Upper lobe of left lung (tissue), 6 donors: Measurements from ENCODE around the gene RASGRF1. TPM values are rescaled to one million over a fixed set of nuclear protein-coding genes. Genes with fewer than 3 reads are reported as not detected.

ENCODE experiments used
- ATAC-seq, 2 donors: fragments of 200-7000 bp; cut with Tn5 transposase; one replicate each; pipeline ENCODE4 v1.9.1; 2022; ENCODE audit warnings: mild to moderate bottlenecking in 2 of 2, moderate library complexity in 2 of 2; ENCODE audit not compliant: low FRiP score in 2 of 2
- DNase-seq, 2 donors: peaks; one replicate each; pipeline ENCODE4 v3.0.0-alpha.2; 2019 to 2020
- H3K27ac ChIP-seq, 4 donors: fragments of 200-600 bp; sonication (generic); one replicate each; pipeline ENCODE4 v1.5.1; 2016 to 2019
- H3K27me3 ChIP-seq, 4 donors: fragments of 200-600 bp; sonication (generic); one replicate each; pipeline ENCODE4 v1.5.1; 2017 to 2019
- H3K36me3 ChIP-seq, 4 donors: fragments of 200-600 bp; sonication (generic); one replicate each; pipeline ENCODE4 v1.5.1; 2016 to 2019
- H3K4me1 ChIP-seq, 4 donors: fragments of 200-600 bp; sonication (generic); one replicate each; pipeline ENCODE4 v1.5.1; 2018 to 2019
- H3K4me3 ChIP-seq, 4 donors: fragments of 200-600 bp; sonication (generic); one replicate each; pipeline ENCODE4 v1.5.1; 2017 to 2019; ENCODE audit warnings: mild to moderate bottlenecking in 2 of 4, moderate library complexity in 1 of 4
- H3K9me3 ChIP-seq, 4 donors: fragments of 200-600 bp; sonication (generic); one replicate each; pipeline ENCODE4 v1.5.1; 2018 to 2019
- EP300 ChIP-seq, 4 donors: sonication (generic); formaldehyde crosslinking; IDR thresholded peaks; one replicate each; pipeline ENCODE4 v1.5.1; 2017; ENCODE audit warnings: antibody characterized with exemption in 4 of 4, control low read depth in 2 of 4
- POLR2A ChIP-seq, 4 donors: fragments of 450-650 bp; IDR thresholded peaks; one replicate each; pipeline ENCODE4 v1.5.1; 2016 to 2017; ENCODE audit warnings: antibody characterized with exemption in 4 of 4, mild to moderate bottlenecking in 2 of 4
- POLR2AphosphoS5 ChIP-seq, 2 donors: sonication (generic); formaldehyde crosslinking; IDR thresholded peaks; one replicate each; pipeline ENCODE4 v1.5.1; 2017; ENCODE audit warnings: antibody characterized with exemption in 2 of 2
- whole genome bisulfite sequencing, 2 donors: methylation state at CpG; one replicate each; pipeline ENCODE4 v1.1.5; 2017 to 2018; 5-methylcytosine and 5-hydroxymethylcytosine counted together
- total RNA-seq, 6 donors: library from RNA; depleted of rRNA in 4 of 6; stranded (reverse); fragments of >200 nt in 4 of 6; gene quantifications; one replicate each; pipeline versions ENCODE4 v1.1.0 to v1.2.1, GENCODE V29; 2016 to 2021
- TF ChIP-seq, protein P1 (sequence below), 6 experiments: fragments of 450-650 bp in 4 of 6; fragments of 200-600 bp in 2 of 6; sonication (generic) in 2 of 6; IDR thresholded peaks; one replicate each; pipeline ENCODE4 v1.5.1; 2016 to 2019; ENCODE audit warnings: antibody characterized with exemption in 6 of 6
- donor health status: DM: no; HTN: no; CAD: no; lungs with moderate emphysema.
- donor health status: DM: no; HTN: yes; CAD: no; lungs with severe emphysema.

RASGRF1 gene
- total RNA-seq, 6 donors from 2014 or later: 27.2 to 64.6 (median 54.7) TPM

- Histone ChIP-seq H3K27ac (no peak overlapping the region), H3K4me3 (no peak overlapping the region), H3K9me3 (no peaks in the 10 kb centered on the region), H3K4me1 (no peaks in the 10 kb centered on the region), H3K27me3 (no peaks in the 10 kb centered on the region), H3K36me3 (no peaks in the 10 kb centered on the region)
- ATAC-seq: no peak
- no peak for DNase-seq
- no peak for TF ChIP-seq POLR2AphosphoS5 (IDR thresholded peaks at IDR 0.05)
- no peak for TF ChIP-seq POLR2A (IDR thresholded peaks at IDR 0.05)
- TF ChIP-seq, protein P1, sequence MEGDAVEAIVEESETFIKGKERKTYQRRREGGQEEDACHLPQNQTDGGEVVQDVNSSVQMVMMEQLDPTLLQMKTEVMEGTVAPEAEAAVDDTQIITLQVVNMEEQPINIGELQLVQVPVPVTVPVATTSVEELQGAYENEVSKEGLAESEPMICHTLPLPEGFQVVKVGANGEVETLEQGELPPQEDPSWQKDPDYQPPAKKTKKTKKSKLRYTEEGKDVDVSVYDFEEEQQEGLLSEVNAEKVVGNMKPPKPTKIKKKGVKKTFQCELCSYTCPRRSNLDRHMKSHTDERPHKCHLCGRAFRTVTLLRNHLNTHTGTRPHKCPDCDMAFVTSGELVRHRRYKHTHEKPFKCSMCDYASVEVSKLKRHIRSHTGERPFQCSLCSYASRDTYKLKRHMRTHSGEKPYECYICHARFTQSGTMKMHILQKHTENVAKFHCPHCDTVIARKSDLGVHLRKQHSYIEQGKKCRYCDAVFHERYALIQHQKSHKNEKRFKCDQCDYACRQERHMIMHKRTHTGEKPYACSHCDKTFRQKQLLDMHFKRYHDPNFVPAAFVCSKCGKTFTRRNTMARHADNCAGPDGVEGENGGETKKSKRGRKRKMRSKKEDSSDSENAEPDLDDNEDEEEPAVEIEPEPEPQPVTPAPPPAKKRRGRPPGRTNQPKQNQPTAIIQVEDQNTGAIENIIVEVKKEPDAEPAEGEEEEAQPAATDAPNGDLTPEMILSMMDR (IDR thresholded peaks at IDR 0.05): no peak
- TF ChIP-seq EP300 (IDR thresholded peaks at IDR 0.05): no peak
Measured at GRCh38 chr15:79132361-79132760, 41.8 kb upstream of the RASGRF1 start.

GRCh38 chr15:79130535-79131130, 40.1 kb upstream of the RASGRF1 start:
- Histone ChIP-seq H3K4me1 (no peaks in the 10 kb centered on the region), H3K27ac (no peak overlapping the region), H3K36me3 (no peaks in the 10 kb centered on the region), H3K27me3 (no peaks in the 10 kb centered on the region), H3K9me3 (no peaks in the 10 kb centered on the region), H3K4me3 (no peak overlapping the region)
- WGBS, 2 donors: 62 to 82% methylated on average over 4 of the region's 4 CpGs
- ATAC-seq (no peak), DNase-seq (no peak)
- TF ChIP-seq POLR2A (IDR thresholded peaks at IDR 0.05) (no peak), EP300 (IDR thresholded peaks at IDR 0.05) (no peak), POLR2AphosphoS5 (IDR thresholded peaks at IDR 0.05) (no peak)
- TF ChIP-seq, protein P1 (IDR thresholded peaks at IDR 0.05): no peak

DNA sequence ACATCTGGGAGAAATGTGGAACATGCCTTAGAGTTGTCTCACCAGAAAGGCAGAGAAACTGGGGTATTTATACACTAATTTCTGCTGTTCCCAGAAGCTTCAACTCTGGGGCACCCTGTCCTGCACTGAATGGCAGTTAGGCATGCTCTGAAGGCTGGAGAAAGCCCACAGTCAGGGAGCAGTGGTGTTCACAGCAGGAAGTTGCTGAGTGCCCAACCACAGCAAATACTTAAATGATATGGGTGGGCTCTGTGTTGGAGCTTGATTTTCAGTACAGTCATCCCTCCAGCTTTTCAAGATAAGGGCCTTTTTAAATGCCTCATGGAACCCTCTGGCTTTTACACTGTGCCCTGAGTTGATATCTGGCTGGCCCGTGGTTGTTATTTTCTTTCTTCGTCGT, 38.7 kb upstream of the RASGRF1 start:
- Histone ChIP-seq H3K27me3 (no peaks in the 10 kb centered on the region), H3K27ac (no peak overlapping the region), H3K9me3 (no peaks in the 10 kb centered on the region), H3K36me3 (no peaks in the 10 kb centered on the region), H3K4me3 (no peak overlapping the region), H3K4me1 (no peaks in the 10 kb centered on the region)
- 81 to 92% methylated on average over 3 of the region's 3 CpGs for WGBS, 2 donors
- TF ChIP-seq POLR2AphosphoS5 (IDR thresholded peaks at IDR 0.05) (no peak), POLR2A (IDR thresholded peaks at IDR 0.05) (no peak), EP300 (IDR thresholded peaks at IDR 0.05) (no peak)
- TF ChIP-seq, protein P1 (IDR thresholded peaks at IDR 0.05): no peak
- DNase-seq: no peak
- ATAC-seq: no peak

DNA sequence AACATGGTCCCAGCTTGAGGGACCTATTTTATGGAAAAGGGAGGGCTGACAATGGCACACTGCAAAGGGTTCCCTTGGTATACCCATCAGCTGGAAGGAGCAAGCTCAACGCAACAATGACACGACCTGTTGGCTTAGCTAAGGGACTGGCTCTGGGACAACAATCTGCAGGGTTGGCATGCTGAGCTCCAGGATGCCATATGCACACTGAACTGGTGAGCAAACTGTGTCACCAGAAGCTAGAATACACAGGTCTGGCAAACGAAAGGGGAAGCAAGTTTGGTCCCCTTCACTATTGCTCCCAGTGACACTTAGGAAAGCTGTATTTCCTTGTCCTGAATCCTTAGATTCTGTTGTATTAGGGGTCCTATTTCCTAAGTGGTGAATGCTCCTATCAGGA, 38.0 kb upstream of the RASGRF1 start:
- Histone ChIP-seq H3K27me3 (no peaks in the 10 kb centered on the region), H3K4me3 (no peak overlapping the region), H3K9me3 (no peaks in the 10 kb centered on the region), H3K4me1 (no peaks in the 10 kb centered on the region), H3K27ac (no peak overlapping the region), H3K36me3 (no peaks in the 10 kb centered on the region)
- ATAC-seq: no peak
- WGBS, 2 donors: 61 to 91% methylated on average over 3 of the region's 3 CpGs
- TF ChIP-seq EP300 (IDR thresholded peaks at IDR 0.05): no peak
- TF ChIP-seq POLR2AphosphoS5 (IDR thresholded peaks at IDR 0.05): no peak
- TF ChIP-seq, protein P1 (IDR thresholded peaks at IDR 0.05): no peak
- no peak for TF ChIP-seq POLR2A (IDR thresholded peaks at IDR 0.05)
- DNase-seq: no peak

DNA sequence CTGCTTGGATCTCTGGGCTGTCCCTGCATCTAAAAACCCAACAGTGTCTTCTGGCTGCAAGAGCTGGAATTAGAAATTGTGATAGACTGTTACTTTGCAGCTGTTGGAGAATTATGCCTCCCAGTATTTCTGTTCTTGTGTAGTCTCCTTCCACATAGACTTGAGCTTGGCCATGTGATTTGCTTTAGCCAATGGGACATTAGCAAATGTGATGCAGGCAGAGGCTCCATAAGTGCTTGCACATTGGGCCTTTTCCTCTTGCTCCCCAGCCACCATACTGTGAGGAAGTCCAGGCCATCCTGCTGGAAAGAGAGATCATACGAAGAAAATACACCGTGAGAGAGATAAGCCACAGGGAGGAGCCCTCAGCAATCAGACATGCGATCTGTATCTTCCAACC, 33.8 kb upstream of the RASGRF1 start:
- DNase-seq: no peak
- WGBS, 2 donors: 46 to 47% methylated on average over 3 of the region's 3 CpGs

More for the DNA sequence above, 33.8 kb upstream of the RASGRF1 start:
- no peak for ATAC-seq
- Histone ChIP-seq H3K4me1 (no peaks in the 10 kb centered on the region), H3K4me3 (no peak overlapping the region), H3K27ac (no peak overlapping the region), H3K9me3 (no peaks in the 10 kb centered on the region), H3K36me3 (no peaks in the 10 kb centered on the region), H3K27me3 (no peaks in the 10 kb centered on the region)
- TF ChIP-seq POLR2AphosphoS5 (IDR thresholded peaks at IDR 0.05): no peak
- TF ChIP-seq, protein P1 (IDR thresholded peaks at IDR 0.05): no peak
- TF ChIP-seq EP300 (IDR thresholded peaks at IDR 0.05): no peak
